GM18499 (cell line): ENCODE measurements around the gene HIP1.
"Not testable (repeated sequence)": the region's sequence is repeated elsewhere in the genome, so short reads cannot be mapped to it uniquely, and the experiment has no call there.

ENCODE experiments used
- ATAC-seq: cut with Tn5 transposase; IDR thresholded peaks from one replicate; pipeline ENCODE4 v1.9.1; 2021; ENCODE audit warnings: moderate number of reproducible peaks; ENCODE audit not compliant: insufficient read depth, unreplicated experiment

The HIP1 gene

GRCh38 chr7:75739796-75740672, 1.3 kb upstream of the HIP1 start:
- ATAC-seq, result no peak

- ATAC-seq, result peak; percentile 52
Observed at GRCh38 chr7:75738975-75739795, 444 bp upstream of the HIP1 start.

GRCh38 chr7:75737856-75738603, 711 bp downstream of the HIP1 start:
- ATAC-seq, result no peak

GRCh38 chr7:75735581-75736350, 3.0 kb downstream of the HIP1 start:
- ATAC-seq, result no peak

GRCh38 chr7:75734586-75735458, 3.9 kb downstream of the HIP1 start:
- no peak for ATAC-seq

DNA sequence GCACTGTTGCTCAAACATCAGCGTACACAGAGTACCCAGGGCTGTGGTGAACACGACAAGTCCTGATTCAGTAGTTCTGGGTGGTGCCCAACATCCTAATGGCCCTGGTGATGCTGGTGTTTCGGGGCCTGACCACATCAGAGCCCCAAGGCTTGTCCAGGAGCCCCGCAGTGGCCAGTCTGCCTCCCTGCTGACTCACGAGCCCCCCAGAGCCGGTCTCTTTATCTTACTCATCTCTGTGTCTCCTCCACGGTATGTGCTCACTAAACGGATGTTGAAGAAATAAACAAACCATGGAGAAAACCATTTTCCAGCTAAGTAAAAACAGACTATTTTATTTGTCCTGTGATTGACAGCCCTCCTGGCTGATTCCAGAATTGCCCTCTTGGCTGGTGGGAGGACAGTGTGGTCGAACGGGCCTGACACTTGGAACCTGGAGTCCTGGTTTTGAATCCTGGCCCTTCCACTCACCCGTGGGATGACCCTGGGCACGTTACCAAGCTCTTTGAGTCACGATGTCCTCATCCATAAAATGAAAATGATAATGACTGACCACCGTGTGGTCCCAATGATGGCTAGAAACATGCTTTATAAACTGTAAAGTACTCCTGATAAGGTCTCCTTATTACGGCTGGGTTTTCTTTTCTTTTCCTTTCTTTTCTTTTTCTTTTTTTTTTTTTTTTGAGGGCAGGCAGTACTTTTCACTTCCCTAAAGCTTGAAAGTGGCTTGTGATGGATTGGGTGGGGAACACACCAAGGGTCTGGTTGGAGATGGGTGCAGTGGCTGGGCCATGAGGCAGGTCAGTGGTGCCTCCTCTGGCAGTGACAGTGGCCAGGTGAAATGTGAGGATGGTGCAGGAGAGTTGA, 5.7 kb downstream of the HIP1 start:
- no peak for ATAC-seq

DNA sequence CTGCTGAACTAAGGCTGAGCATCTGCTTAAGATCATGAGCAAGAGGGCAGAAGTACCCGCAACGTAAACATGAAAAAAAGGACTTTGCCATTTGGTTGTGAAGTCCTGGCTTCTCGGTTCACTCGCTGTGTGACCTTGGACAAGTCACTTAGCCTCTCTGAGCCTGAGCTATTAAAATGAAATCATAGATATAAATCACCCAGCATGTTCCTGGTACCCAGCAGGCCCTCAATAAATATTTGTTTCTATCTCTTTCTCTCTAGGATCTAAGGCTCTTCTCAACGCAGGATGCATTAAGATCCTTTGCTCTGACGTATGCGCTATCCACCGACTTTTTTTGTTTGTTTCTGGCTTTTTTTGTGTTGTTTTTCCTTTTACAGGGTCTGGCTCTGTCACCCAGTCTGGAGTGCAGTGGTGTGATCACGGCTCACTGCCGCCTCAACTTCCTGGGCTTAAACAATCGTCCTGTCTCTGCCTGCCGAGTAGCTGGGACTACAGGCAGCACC, 6.7 kb downstream of the HIP1 start:
- no peak for ATAC-seq

DNA sequence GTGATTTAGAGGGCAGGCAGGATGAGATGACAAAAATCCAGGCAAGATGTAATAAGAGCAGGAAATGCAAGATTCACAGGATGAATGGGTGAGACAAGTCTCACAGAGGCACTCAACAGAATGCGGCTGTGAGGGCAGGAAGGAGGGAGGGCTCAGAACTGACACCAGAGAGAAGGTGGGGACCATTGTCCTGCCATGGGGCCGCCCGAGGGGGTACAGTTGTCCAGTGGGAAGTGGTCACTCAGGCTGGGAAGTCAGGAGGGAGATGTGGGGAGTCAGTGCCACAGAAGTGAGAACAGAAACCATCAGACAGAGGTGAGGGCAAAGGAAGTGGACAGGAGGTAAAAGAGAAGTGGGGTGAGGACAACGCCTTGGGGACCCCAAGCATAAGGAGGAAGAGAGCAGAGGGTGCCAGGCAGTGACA, 8.9 kb downstream of the HIP1 start:
- no peak for ATAC-seq

DNA sequence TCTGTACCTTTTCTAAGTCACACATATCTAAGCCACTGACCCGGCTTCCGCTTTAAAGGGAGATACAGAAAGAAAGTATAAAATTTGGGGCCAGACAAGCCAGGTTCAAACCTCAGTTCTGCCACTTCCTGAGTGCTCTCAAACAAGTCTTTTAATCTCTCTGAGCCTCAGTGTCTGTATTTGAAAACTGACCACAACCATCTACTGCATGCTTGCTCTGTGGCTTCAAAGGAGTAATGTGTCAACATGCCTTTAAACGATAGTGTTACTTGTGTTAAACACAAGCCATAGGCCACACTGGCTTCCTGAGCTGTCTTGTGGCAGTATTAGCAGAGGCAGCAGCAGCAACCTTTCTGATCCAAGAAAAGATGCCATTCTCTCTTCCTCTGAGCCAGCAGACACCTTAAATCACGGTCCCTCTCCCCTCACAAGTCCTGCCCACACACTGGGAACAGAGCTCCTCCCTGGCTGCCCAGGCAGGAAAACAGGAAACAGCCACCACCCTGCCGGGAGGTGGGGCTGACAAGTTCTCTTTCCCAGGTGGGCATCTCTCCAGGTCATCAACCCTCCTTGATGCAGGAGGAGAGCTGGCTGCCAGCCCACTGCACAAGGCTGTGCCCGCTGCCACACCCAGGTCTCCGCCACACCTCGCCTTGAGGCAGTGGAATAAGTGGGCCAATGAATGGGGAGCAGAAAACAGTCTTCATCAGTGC, 10.7 kb downstream of the HIP1 start:
- no peak for ATAC-seq

GRCh38 chr7:75727351-75727750, 11.4 kb downstream of the HIP1 start:
- ATAC-seq, result not testable (repeated sequence)

GRCh38 chr7:75725306-75725705, 13.4 kb downstream of the HIP1 start:
- no peak for ATAC-seq

GRCh38 chr7:75723444-75723843, 15.3 kb downstream of the HIP1 start:
- no peak for ATAC-seq

GRCh38 chr7:75722373-75722772, 16.4 kb downstream of the HIP1 start:
- no peak for ATAC-seq

- not testable (repeated sequence) for ATAC-seq
Observed at GRCh38 chr7:75721922-75722321, 16.8 kb downstream of the HIP1 start.

DNA sequence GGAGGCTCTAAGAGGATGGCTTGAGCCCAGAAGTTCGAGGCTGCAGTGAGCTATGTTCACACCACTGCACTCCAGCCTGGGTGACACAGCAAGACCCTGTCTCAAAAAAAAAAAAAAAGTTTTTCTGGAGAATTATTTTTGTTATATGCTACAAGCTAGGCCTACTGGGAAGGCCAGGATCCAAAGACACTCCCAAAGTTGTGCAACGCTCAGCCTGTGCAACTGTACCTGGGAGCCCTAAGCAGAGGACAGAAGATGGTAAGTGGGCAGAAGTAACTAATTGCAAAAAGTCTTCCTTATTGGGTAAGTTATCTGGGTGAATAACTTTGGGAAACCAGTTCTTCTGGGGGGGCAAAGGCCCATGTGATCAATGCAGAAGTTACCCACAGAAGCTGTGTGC, 17.3 kb downstream of the HIP1 start:
- ATAC-seq, result no peak

DNA sequence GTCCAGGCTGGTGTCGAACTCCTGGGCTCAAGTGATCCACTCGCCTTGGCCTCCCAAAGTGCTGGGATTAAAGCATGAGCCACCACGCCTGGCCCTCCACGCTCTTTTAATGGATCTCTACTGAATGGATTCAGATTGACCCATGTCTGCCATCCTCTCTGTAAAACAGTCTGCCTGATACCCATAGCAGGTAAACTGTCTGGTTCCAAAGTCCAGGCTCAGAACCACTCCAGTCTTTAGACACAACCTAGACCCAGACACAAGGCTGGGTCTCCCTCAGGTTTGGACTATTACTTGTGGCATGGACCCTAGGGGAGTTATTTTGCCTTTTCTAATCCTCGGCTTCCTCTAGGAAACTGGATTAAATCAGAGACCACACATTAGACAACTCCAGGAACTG, 19.1 kb downstream of the HIP1 start:
- no peak for ATAC-seq

DNA sequence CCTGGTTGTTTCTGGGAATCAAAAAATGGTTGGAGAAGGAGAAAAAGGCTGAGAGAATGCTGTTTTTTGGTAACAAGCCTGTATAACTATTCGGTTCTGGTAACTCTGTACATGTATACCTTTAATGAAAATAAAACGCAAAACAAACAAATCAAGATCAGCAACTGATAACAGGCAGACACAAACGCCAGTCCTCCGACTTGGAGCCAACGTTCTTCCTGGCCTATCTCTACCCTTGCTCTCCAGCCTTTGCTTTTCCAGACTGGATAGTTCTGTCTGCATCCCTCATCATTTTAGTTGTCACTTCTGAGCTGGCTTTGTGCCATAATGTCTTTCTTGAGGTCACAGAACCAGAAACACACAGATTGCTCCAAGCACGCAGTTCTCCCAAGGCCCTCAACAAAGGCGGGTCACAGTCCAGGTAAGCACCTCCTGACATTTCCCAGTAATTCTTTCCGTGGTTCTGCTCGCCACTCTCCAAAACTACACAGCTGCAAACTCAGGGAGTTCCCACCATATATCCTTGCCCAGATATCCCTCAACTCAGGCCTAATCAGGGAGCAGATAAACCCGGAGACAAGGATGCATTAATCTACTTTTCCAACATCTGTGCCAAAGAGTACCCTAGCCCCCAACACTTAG, 20.2 kb downstream of the HIP1 start:
- ATAC-seq, result no peak
